Measurements from ENCODE around the gene GKAP1. TPM values are rescaled to one million over a fixed set of nuclear protein-coding genes. Genes with fewer than 3 reads are reported as not detected.
"Not testable (repeated sequence)": the region's sequence is repeated elsewhere in the genome, so short reads cannot be mapped to it uniquely, and the experiment has no call there.

Gene GKAP1
- total RNA-seq (6.7 TPM), polyA plus RNA-seq (1 to 10 TPM; 1.6 to 5.1 (median 3.7) TPM)

DNA sequence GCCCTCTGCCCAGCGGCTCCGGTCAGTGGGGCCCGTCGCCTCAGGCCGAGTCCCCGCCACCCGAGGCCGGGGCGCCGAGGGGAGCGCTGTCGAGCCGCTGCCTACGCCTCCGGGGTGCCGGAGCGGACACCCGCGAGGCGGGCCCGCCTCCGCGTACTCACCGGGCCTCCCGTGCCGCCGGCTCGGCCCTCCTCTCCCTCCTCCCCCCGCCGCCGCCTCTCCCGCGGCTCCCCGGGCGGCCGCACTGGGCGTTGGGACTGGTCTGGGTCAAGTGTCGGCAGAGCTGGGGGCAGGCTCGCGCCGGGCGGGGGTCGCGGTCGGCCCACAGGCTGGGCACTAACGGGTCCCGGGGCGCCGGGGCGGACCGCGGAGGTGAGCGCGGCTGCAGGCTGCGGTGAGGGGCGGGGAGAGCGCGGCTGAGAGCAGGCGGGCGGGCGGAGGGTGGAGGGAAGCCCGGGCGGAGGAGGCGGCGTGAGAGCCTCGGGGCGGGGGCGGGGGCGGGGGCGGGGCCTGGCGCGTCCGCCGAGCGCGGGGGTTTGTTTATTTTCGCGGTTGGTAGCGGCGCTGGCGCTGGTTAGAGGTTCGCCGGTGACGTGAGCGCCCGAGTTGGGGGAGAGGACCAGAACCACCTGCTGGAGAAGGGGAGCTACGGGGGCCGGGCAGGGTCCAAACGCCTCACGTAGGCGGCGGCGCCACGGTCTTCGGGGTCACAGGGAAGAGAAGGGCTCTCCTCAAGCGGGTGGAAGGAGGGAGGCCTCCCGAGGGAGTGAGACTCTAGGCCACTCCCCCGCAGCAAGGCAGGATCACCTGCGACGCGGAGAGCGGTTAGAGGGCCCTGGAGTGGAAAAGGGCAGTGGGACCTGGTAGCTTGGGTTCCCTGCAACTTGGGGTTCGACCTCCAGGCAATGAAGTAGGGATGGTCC, at the start of gene GKAP1:
Gene GKAP1 (minus strand): TSS at position 414 of the 923 bp plus-strand sequence. CDS start 11,252 bp downstream, outside the sequence.
- H3K4me1 ChIP-seq (ENCODE audit: control insufficient read depth, insufficient read depth, low read length, poor library complexity, severe bottlenecking); H3K27me3 Mint-ChIP-seq; H3K36me3 Mint-ChIP-seq; H3K36me3 ChIP-seq (ENCODE audit: control insufficient read depth, insufficient read depth, low read length); H3K9me3 Mint-ChIP-seq; H3K27me3 ChIP-seq (ENCODE audit: control insufficient read depth, insufficient read depth, low read length); H3K9me3 ChIP-seq (ENCODE audit: control insufficient read depth in 2 of 2, low read length in 2 of 2): not testable (repeated sequence)
- H3K27ac Mint-ChIP-seq: peak within 1 kb of the TSS; percentile 51 to 90 (median 78)
- peak within 1 kb of the TSS; percentile 78 for H3K27ac ChIP-seq (ENCODE audit: insufficient read depth, low read length, poor library complexity, severe bottlenecking)
- peaks cover 11 to 17% (median 14%) of the 10 kb centered on the region in 4 donors for H3K4me1 Mint-ChIP-seq
- peak within 1 kb of the TSS; percentile 69 for H3K4me3 ChIP-seq (ENCODE audit: low read depth, low read length)
- ATAC-seq (ENCODE audit: low read depth in 2 of 2): peak; percentile 83 to 87
- peak; percentile 79 to 87 (median 81) for DNase-seq
- H3K4me3 Mint-ChIP-seq: peak within 1 kb of the TSS; percentile 87 to 94 (median 90)

DNA sequence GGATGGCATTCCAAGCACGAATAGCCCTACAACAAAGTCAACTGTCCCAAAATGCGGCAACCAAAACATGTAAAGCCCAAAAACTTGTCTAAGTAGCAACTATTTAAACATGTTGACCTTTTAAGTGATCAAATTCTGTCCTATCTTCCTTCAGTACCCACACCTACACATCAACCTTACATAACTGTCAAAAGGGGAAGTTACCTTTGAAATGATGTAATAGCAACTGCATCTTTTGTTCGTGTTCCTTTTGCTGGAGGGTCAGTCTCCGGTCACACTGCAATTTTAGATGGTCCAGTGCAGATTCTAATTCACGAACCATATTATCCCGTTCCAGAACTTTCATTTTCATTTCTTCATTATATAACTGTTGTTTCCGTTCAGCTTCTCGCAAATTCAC, 32.3 kb upstream of the GKAP1 start:
- H3K9me3 Mint-ChIP-seq: not testable (repeated sequence)

DNA sequence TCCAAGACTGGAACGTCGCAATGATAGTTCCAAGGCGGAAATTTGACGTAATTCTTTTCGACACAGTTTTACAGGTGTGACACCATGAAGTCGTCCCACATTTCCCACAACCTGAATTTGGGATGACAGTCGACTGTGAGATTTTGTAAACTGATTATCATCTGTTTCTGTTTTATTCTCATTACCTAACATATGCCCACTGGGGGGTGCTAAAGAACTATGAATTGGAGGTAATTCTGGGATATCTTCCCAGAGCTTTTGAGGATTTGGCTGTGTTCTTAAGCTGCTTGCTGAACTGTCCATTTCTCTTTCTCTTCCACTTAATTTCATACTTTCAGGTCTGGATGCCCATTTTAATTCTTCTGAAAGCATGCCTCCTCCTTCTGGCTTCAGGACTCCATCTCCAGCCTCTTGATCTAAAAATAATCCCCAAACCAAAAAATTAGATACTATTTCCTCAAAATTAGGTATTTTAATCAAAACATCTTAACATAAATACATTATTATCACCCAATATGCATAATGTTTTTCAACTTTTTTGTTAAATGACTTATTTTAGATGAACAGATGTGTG, 19.6 kb upstream of the GKAP1 start:
- not testable (repeated sequence) for H3K36me3 Mint-ChIP-seq; H3K4me3 Mint-ChIP-seq; H3K27ac Mint-ChIP-seq; DNase-seq; H3K36me3 ChIP-seq (ENCODE audit: control insufficient read depth, insufficient read depth, low read length); H3K27me3 Mint-ChIP-seq; H3K4me1 Mint-ChIP-seq; H3K9me3 Mint-ChIP-seq; H3K27ac ChIP-seq (ENCODE audit: insufficient read depth, low read length, poor library complexity, severe bottlenecking); H3K4me3 ChIP-seq (ENCODE audit: low read depth, low read length); H3K27me3 ChIP-seq (ENCODE audit: control insufficient read depth, insufficient read depth, low read length); H3K4me1 ChIP-seq (ENCODE audit: control insufficient read depth, insufficient read depth, low read length, poor library complexity, severe bottlenecking); ATAC-seq (ENCODE audit: low read depth in 2 of 2); H3K9me3 ChIP-seq (ENCODE audit: control insufficient read depth in 2 of 2, low read length in 2 of 2)

More for the DNA sequence above, 32.3 kb upstream of the GKAP1 start:
- not testable (repeated sequence) for H3K27ac Mint-ChIP-seq; H3K27me3 ChIP-seq (ENCODE audit: control insufficient read depth, insufficient read depth, low read length); H3K4me1 ChIP-seq (ENCODE audit: control insufficient read depth, insufficient read depth, low read length, poor library complexity, severe bottlenecking); H3K9me3 ChIP-seq (ENCODE audit: control insufficient read depth in 2 of 2, low read length in 2 of 2); H3K36me3 ChIP-seq (ENCODE audit: control insufficient read depth, insufficient read depth, low read length); H3K27ac ChIP-seq (ENCODE audit: insufficient read depth, low read length, poor library complexity, severe bottlenecking); ATAC-seq (ENCODE audit: low read depth in 2 of 2); H3K4me1 Mint-ChIP-seq; H3K4me3 ChIP-seq (ENCODE audit: low read depth, low read length); DNase-seq; H3K27me3 Mint-ChIP-seq; H3K4me3 Mint-ChIP-seq
- H3K36me3 Mint-ChIP-seq: peaks cover 17% of the 10 kb centered on the region

DNA sequence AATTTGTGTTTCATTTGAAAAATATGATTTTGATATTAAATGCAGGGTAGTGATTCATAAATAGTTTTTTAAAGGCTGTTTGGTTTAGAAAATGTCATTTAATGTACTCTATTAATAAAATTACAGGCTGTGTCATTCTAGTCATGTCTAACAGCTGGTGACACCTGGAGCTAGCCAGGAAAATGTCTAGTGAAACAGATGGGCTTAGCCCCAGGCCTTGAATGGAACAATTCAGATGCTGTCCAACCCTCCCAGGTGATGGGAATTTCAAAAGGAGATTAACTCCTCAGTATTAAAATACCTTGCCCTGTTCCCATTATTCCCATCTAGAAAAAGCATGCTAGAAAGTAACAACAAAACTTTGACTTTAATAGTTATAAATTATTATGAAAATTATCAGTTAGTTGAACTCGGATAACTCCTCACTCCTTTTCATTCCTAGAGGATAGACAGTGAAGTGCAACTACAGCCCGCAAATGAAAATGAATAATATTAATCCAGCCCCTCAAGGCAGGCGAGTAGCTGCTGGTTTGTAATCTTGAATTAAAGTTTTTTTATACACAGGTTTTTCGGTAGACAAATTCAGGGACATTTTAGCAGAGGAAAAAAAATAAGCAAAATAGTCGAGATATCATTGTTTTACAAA, 13.0 kb upstream of the GKAP1 start:
- not testable (repeated sequence) for H3K27ac Mint-ChIP-seq; H3K36me3 ChIP-seq (ENCODE audit: control insufficient read depth, insufficient read depth, low read length); H3K9me3 ChIP-seq (ENCODE audit: control insufficient read depth in 2 of 2, low read length in 2 of 2); H3K27ac ChIP-seq (ENCODE audit: insufficient read depth, low read length, poor library complexity, severe bottlenecking); DNase-seq; ATAC-seq (ENCODE audit: low read depth in 2 of 2); H3K27me3 ChIP-seq (ENCODE audit: control insufficient read depth, insufficient read depth, low read length); H3K36me3 Mint-ChIP-seq; H3K4me3 ChIP-seq (ENCODE audit: low read depth, low read length); H3K4me1 Mint-ChIP-seq; H3K4me3 Mint-ChIP-seq; H3K9me3 Mint-ChIP-seq; H3K4me1 ChIP-seq (ENCODE audit: control insufficient read depth, insufficient read depth, low read length, poor library complexity, severe bottlenecking)
- H3K27me3 Mint-ChIP-seq: peaks cover 13% of the 10 kb centered on the region

DNA sequence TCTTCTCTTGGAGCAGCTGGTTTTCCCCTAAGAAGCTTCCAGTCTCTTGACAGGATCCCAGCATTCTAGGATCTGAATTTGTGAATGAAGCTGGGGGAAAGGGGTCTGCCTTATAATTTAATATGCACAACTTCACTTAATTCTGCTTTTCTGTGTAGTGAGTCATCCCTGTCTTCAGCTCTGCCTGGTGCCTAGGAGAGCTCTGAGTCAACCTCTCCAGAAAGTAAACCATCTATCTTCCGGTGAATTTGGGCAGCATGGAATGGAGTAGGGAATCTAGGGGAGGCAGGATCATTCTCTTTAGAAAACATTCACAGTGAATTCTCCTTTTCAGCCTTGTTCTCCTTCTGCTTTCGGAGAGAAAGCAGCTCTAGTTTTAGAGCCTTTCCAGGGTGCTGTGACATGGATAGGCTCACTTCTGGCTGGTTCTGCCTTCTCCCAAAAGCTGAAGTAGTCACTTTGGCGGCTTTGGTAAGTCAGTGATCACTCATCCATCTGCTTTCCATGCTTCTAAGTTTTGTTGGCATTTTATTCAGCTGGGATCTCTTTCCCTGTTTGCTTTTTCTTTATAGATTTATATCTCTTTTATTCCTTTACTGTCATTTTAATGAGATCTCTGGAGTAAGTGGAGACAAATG, 7.5 kb upstream of the GKAP1 start:
- not testable (repeated sequence) for H3K4me1 Mint-ChIP-seq; H3K4me3 ChIP-seq (ENCODE audit: low read depth, low read length); DNase-seq; H3K4me3 Mint-ChIP-seq; H3K9me3 ChIP-seq (ENCODE audit: control insufficient read depth in 2 of 2, low read length in 2 of 2); H3K27me3 ChIP-seq (ENCODE audit: control insufficient read depth, insufficient read depth, low read length); H3K9me3 Mint-ChIP-seq; H3K27ac Mint-ChIP-seq; H3K36me3 ChIP-seq (ENCODE audit: control insufficient read depth, insufficient read depth, low read length); ATAC-seq (ENCODE audit: low read depth in 2 of 2); H3K27ac ChIP-seq (ENCODE audit: insufficient read depth, low read length, poor library complexity, severe bottlenecking); H3K4me1 ChIP-seq (ENCODE audit: control insufficient read depth, insufficient read depth, low read length, poor library complexity, severe bottlenecking); H3K36me3 Mint-ChIP-seq
- H3K27me3 Mint-ChIP-seq: peaks cover 13% of the 10 kb centered on the region

DNA sequence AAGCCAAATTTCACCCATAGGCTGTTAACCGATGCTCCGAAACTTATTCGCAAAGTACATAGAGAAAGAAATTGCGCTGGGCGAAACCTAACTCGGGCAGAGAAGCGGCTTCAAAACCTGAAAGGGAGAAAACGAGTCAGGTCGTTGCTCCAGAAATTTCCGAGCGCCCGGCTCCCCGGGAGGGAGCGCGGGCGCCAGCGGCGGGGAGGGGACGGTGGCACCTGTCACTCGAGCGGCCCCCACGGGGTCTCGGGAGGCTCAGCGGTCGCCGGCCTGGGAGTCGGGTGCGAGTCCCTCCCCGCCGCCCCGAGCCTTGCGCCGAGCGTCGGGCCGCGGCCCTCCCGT, 586 bp downstream of the GKAP1 start:
- not testable (repeated sequence) for ATAC-seq (ENCODE audit: low read depth in 2 of 2); H3K27me3 Mint-ChIP-seq; H3K4me1 ChIP-seq (ENCODE audit: control insufficient read depth, insufficient read depth, low read length, poor library complexity, severe bottlenecking); H3K36me3 ChIP-seq (ENCODE audit: control insufficient read depth, insufficient read depth, low read length); H3K9me3 ChIP-seq (ENCODE audit: control insufficient read depth in 2 of 2, low read length in 2 of 2); H3K27me3 ChIP-seq (ENCODE audit: control insufficient read depth, insufficient read depth, low read length); H3K36me3 Mint-ChIP-seq; H3K9me3 Mint-ChIP-seq
- Histone ChIP-seq H3K4me3 (ENCODE audit: low read depth, low read length) (peak overlapping the region; percentile 69), H3K27ac (ENCODE audit: insufficient read depth, low read length, poor library complexity, severe bottlenecking) (peak overlapping the region; percentile 78)
- peak in 1 of 3 donors; percentile 37 for DNase-seq
- Mint-ChIP-seq H3K4me3 (peak overlapping the region; percentile 87 to 94 (median 90)), H3K4me1 (peaks cover 11 to 17% (median 14%) of the 10 kb centered on the region in 4 donors), H3K27ac (peak overlapping the region; percentile 51 to 90 (median 78))

DNA sequence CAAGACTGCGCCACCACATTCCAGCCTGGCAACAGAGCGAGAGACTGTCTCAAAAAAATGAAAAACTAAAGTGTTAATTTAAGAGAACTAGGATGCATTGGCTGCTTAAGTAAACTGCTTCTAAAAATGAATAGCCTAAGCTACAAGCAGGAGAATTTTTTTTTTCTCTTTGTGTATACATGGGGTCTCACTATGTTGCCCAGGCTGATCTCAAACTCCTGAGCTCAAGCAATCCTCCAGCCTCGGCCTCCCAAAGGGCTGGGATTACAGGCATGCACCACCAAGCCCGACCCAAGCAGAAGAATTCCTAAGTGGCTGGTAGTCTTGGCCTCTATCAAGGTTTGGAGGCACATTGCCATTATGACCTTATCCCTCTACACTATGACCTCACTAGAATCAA, 2.4 kb downstream of the GKAP1 start:
- Mint-ChIP-seq H3K4me1 (peaks cover 11 to 20% (median 16%) of the 10 kb centered on the region in 4 donors), H3K4me3 (peak overlapping the region in 3 of 4 donors; percentile 23 to 67 (median 31))
- not testable (repeated sequence) for H3K27me3 ChIP-seq (ENCODE audit: control insufficient read depth, insufficient read depth, low read length); H3K27ac ChIP-seq (ENCODE audit: insufficient read depth, low read length, poor library complexity, severe bottlenecking); H3K27me3 Mint-ChIP-seq; H3K9me3 Mint-ChIP-seq; H3K27ac Mint-ChIP-seq; DNase-seq; H3K4me1 ChIP-seq (ENCODE audit: control insufficient read depth, insufficient read depth, low read length, poor library complexity, severe bottlenecking); H3K9me3 ChIP-seq (ENCODE audit: control insufficient read depth in 2 of 2, low read length in 2 of 2); H3K36me3 ChIP-seq (ENCODE audit: control insufficient read depth, insufficient read depth, low read length); H3K36me3 Mint-ChIP-seq; H3K4me3 ChIP-seq (ENCODE audit: low read depth, low read length); ATAC-seq (ENCODE audit: low read depth in 2 of 2)

Data from CD4-positive, CD25-positive, alpha-beta regulatory T cell (primary cell).